ENCODE measurements around the gene OLR1. TPM values are rescaled to one million over a fixed set of nuclear protein-coding genes. Genes with fewer than 3 reads are reported as not detected.

OLR1 gene
- total RNA-seq, 1 experiment from 2014 or later: not detected

DNA sequence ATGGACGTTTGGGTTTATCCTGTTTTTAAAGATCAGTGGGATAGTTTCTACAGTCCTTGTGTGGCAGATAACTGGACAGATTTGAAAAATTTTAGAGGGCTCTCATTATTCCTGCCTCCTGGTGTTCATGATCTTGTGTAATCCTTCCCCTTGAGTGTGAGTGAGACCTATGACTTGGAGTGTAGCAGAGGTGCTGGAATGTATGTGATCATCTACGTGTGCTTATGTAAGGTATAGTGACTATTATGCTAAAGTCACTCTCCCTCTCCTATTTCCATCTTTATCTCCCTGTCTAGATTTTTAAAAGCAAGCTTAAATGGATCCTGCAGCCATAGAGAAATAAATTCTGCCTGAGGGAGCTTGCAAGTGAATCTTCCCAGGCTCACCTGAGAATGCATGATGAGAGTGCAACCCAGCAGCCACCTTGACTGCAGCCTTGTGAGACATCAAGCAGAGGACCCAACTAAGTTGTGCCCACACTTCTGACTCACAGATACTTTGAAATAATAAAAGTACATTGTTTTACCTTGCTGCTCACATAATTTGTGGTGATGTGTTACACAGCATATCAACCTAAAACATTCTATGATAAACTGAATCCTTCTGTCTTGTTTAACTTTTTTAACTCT lies 3.2 kb upstream of the OLR1 start:
- Mint-ChIP-seq H3K4me3 (no peak overlapping the region), H3K4me1 (no peaks in the 10 kb centered on the region; the same call in 1 of the 2 replicates), H3K36me3 (no peaks in the 10 kb centered on the region), H3K27me3 (ENCODE audit: low read depth) (no peaks in the 10 kb centered on the region), H3K9me3 (no peaks in the 10 kb centered on the region), H3K27ac (no peak overlapping the region)
- ChIA-PET CTCF (interaction anchor here (1.7 kb wide), 1 partner anchor 22 kb away, joined by 7 read pairs; no protein-coding TSS in a partner anchor), POLR2A (no interaction called here)
- ATAC-seq: no peak
- no peak for DNase-seq (ENCODE audit: low spot score)
- no peak for TF ChIP-seq TEAD4 (CRISPR knock-in tag; IDR thresholded peaks at IDR 0.05)
- TF ChIP-seq, protein P1, sequence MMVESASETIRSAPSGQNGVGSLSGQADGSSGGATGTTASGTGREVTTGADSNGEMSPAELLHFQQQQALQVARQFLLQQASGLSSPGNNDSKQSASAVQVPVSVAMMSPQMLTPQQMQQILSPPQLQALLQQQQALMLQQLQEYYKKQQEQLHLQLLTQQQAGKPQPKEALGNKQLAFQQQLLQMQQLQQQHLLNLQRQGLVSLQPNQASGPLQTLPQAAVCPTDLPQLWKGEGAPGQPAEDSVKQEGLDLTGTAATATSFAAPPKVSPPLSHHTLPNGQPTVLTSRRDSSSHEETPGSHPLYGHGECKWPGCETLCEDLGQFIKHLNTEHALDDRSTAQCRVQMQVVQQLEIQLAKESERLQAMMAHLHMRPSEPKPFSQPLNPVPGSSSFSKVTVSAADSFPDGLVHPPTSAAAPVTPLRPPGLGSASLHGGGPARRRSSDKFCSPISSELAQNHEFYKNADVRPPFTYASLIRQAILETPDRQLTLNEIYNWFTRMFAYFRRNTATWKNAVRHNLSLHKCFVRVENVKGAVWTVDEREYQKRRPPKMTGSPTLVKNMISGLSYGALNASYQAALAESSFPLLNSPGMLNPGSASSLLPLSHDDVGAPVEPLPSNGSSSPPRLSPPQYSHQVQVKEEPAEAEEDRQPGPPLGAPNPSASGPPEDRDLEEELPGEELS (CRISPR knock-in tag; IDR thresholded peaks at IDR 0.05): no peak
- no peak for TF ChIP-seq HMGA2 (CRISPR knock-in tag; IDR thresholded peaks at IDR 0.05)
- no peak for TF ChIP-seq RORB (CRISPR knock-in tag; IDR thresholded peaks at IDR 0.05)
- TF ChIP-seq EMX1 (CRISPR knock-in tag; IDR thresholded peaks at IDR 0.05): no peak
- no peak for TF ChIP-seq ZBTB21 (CRISPR knock-in tag; IDR thresholded peaks at IDR 0.05; ENCODE audit: borderline replicate concordance)
- TF ChIP-seq, protein P2, sequence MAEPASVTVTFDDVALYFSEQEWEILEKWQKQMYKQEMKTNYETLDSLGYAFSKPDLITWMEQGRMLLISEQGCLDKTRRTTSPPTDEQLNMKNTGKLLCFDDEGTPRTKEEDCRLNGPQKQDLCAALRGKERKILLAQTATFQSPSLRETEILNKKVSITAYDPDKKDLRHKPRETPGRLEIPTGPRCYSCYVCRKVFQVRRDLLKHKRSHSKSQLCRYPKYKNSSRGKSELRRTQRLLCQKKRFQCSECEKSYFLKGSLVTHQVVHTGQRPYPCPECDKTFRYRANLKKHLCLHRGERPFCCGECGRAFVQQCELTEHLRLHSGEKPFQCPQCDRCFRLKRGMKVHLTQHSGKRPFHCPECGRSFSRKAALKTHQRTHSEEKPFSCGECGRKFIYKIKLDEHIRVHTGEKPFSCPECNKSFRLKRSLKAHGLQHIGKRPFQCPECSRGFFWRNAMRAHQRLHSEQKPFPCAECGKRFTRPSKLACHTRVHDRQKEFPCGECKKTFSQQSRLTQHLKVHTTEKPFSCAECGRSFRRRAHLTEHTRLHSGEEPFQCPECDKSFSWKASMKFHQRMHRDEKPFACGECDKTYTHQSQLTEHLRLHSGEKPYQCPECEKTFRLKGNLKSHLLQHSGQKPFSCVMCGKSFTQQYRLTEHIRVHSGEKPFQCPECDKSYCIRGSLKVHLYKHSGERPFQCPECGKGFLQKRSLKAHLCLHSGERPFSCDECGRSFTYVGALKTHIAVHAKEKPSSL (CRISPR knock-in tag; conservative IDR thresholded peaks at IDR 0.05): no peak
- no peak for TF ChIP-seq NFE2L1 (CRISPR knock-in tag; IDR thresholded peaks at IDR 0.05)
- TF ChIP-seq, protein P3, sequence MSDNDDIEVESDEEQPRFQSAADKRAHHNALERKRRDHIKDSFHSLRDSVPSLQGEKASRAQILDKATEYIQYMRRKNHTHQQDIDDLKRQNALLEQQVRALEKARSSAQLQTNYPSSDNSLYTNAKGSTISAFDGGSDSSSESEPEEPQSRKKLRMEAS (CRISPR knock-in tag; IDR thresholded peaks at IDR 0.05): no peak
- TF ChIP-seq, protein P4, sequence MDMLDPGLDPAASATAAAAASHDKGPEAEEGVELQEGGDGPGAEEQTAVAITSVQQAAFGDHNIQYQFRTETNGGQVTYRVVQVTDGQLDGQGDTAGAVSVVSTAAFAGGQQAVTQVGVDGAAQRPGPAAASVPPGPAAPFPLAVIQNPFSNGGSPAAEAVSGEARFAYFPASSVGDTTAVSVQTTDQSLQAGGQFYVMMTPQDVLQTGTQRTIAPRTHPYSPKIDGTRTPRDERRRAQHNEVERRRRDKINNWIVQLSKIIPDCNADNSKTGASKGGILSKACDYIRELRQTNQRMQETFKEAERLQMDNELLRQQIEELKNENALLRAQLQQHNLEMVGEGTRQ (CRISPR knock-in tag; IDR thresholded peaks at IDR 0.05): no peak
- TF ChIP-seq, protein P5, sequence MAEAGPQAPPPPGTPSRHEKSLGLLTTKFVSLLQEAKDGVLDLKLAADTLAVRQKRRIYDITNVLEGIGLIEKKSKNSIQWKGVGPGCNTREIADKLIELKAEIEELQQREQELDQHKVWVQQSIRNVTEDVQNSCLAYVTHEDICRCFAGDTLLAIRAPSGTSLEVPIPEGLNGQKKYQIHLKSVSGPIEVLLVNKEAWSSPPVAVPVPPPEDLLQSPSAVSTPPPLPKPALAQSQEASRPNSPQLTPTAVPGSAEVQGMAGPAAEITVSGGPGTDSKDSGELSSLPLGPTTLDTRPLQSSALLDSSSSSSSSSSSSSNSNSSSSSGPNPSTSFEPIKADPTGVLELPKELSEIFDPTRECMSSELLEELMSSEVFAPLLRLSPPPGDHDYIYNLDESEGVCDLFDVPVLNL (CRISPR knock-in tag; IDR thresholded peaks at IDR 0.05; ENCODE audit: borderline replicate concordance, low read depth): no peak
- TF ChIP-seq RELA (CRISPR knock-in tag; IDR thresholded peaks at IDR 0.05; ENCODE audit: borderline replicate concordance): no peak
- no peak for TF ChIP-seq JUN (CRISPR knock-in tag; IDR thresholded peaks at IDR 0.05)

DNA sequence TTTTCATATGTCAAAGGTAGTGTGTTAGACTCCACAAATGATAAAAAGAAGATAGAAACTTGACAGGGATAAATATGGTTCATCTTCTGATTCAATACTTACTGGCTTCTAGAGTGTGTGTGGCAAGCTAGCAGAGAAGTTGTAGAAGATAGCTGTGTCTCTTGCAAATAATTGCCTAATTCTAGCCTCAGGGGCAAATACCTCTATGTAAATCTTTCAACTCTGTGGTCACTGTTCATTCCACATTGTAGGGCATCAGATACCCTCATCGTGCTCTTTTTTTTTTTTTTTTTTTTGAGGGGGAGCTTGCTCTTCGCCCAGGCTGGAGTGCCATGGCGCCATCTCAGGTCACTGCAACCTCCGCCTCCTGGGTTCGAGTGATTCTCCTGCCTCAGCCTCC lies 1.7 kb downstream of the OLR1 start:
- ATAC-seq: no peak
- H3K27ac Mint-ChIP-seq: no peak overlapping the region
- TF ChIP-seq GABPB1 (CRISPR knock-in tag; IDR thresholded peaks at IDR 0.05) (no peak), SOX15 (CRISPR knock-in tag; IDR thresholded peaks at IDR 0.05) (no peak), CREM (CRISPR knock-in tag; IDR thresholded peaks at IDR 0.05) (no peak), FOXJ3 (CRISPR knock-in tag; IDR thresholded peaks at IDR 0.05; ENCODE audit: borderline replicate concordance) (no peak), JUN (CRISPR knock-in tag; IDR thresholded peaks at IDR 0.05) (no peak)
- TF ChIP-seq, protein P6, sequence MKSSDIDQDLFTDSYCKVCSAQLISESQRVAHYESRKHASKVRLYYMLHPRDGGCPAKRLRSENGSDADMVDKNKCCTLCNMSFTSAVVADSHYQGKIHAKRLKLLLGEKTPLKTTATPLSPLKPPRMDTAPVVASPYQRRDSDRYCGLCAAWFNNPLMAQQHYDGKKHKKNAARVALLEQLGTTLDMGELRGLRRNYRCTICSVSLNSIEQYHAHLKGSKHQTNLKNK (CRISPR knock-in tag; IDR thresholded peaks at IDR 0.05): no peak
- TF ChIP-seq, protein P7, sequence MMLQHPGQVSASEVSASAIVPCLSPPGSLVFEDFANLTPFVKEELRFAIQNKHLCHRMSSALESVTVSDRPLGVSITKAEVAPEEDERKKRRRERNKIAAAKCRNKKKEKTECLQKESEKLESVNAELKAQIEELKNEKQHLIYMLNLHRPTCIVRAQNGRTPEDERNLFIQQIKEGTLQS (CRISPR knock-in tag; conservative IDR thresholded peaks at IDR 0.05): no peak

More for the DNA sequence above, 1.7 kb downstream of the OLR1 start:
- ChIA-PET POLR2A (interaction anchor here (0.6 kb wide), 1 partner anchor 52 kb away, joined by 3 read pairs; no protein-coding TSS in a partner anchor), CTCF (interaction anchor here (0.8 to 1.9 kb wide), 2 partner anchors 17 to 20 kb away, joined by 3 to 7 read pairs; no protein-coding TSS in a partner anchor)
- no peak for DNase-seq (ENCODE audit: low spot score)
- H3K27me3 Mint-ChIP-seq (ENCODE audit: low read depth): no peaks in the 10 kb centered on the region; the same call in 1 of the 2 replicates
- H3K36me3 Mint-ChIP-seq: no peaks in the 10 kb centered on the region
- no peak overlapping the region for H3K4me3 Mint-ChIP-seq
- no peaks in the 10 kb centered on the region for H3K4me1 Mint-ChIP-seq
- H3K9me3 Mint-ChIP-seq: no peaks in the 10 kb centered on the region
